ENCODE data around the gene RPL13. TPM values are rescaled to one million over a fixed set of nuclear protein-coding genes. Genes with fewer than 3 reads are reported as not detected.
A peak's percentile ranks its signal among the peaks of the same experiment; 100 is the strongest.

Gene RPL13
- total and polyA plus RNA-seq, 2 of the 8 experiments (the other 6 are each of a cell fraction or from before 2014, with no cell fraction given): 2,162 to 7,384 TPM

- Histone ChIP-seq H4K20me1 (replicated peaks in 1 of 2; ENCODE audit: control insufficient read depth in 1 of 2, insufficient read depth in 2 of 2, low read length in 2 of 2) (peaks cover 0 to 6% of the 10 kb centered on the region in 2 experiments), H4K5ac (ENCODE audit: insufficient read length, low read depth, low read length) (no peak overlapping the region), H3K79me2 (ENCODE audit: control insufficient read depth in 1 of 2, insufficient read depth in 2 of 2, low read length in 2 of 2) (no peaks in the 10 kb centered on the region), H2BK5ac (ENCODE audit: low read depth, low read length) (no peak overlapping the region), H3K27me3 (replicated peaks in 1 of 4; ENCODE audit: control insufficient read depth in 3 of 4, extremely low read depth in 1 of 4, insufficient read depth in 3 of 4, low read length in 3 of 4) (no peaks in the 10 kb centered on the region; a peak in 1 of 7 replicates), H2BK15ac (ENCODE audit: low read length) (peak overlapping the region; percentile 40; the same call in 1 of the 2 replicates), H3K4ac (replicated peaks; ENCODE audit: insufficient read length, low read depth, low read length) (no peak overlapping the region), H4K8ac (ENCODE audit: extremely low read depth, insufficient read depth, low read length) (no peak overlapping the region; the same call in 1 of the 2 replicates), H3K9ac (replicated peaks in 1 of 4; ENCODE audit: extremely low read depth in 1 of 4, low read depth in 3 of 4, low read length in 3 of 4) (no peak overlapping the region), H3K23me2 (ENCODE audit: low read depth, low read length) (peaks cover 2% of the 10 kb centered on the region), H3K4me2 (ENCODE audit: insufficient read depth in 1 of 2, low read depth in 2 of 2, low read length in 2 of 2) (peak overlapping the region in 1 of 2 experiments; percentile 62; a peak in 1 of 4 replicates), H2BK20ac (ENCODE audit: low read length) (no peak overlapping the region), H3K4me1 (replicated peaks in 1 of 4; ENCODE audit: control insufficient read depth in 3 of 4, insufficient read depth in 4 of 4, low read length in 3 of 4) (peaks cover 0 to 11% (median 9%) of the 10 kb centered on the region in 4 experiments; a peak in 5 of 7 replicates), H3K18ac (ENCODE audit: extremely low read depth, low read length) (no peak overlapping the region), H3K79me1 (ENCODE audit: low read depth, low read length) (no peaks in the 10 kb centered on the region), H2AFZ (ENCODE audit: low read length) (no peak overlapping the region), H2BK120ac (replicated peaks; ENCODE audit: low read depth, low read length) (no peak overlapping the region), H3K27ac (ENCODE audit: low read depth, low read length) (no peak overlapping the region), H2AK5ac (ENCODE audit: low read depth, low read length) (no peak overlapping the region), H2BK12ac (ENCODE audit: low read depth, low read length) (peak overlapping the region; percentile 6; the same call in 1 of the 2 replicates), H3K36me3 (ENCODE audit: control insufficient read depth in 2 of 4, insufficient read depth in 4 of 4, low read length in 3 of 4) (no peaks in the 10 kb centered on the region), H4K91ac (replicated peaks; ENCODE audit: insufficient read length, low read length) (no peak overlapping the region), H3K23ac (ENCODE audit: insufficient read length) (no peak overlapping the region), H3K56ac (replicated peaks; ENCODE audit: insufficient read length, low read depth, low read length) (no peak overlapping the region), H3K9me3 (ENCODE audit: insufficient read depth in 2 of 2, low read depth in 1 of 2, low read length in 1 of 2) (no peaks in the 10 kb centered on the region), H3K14ac (ENCODE audit: insufficient read length) (no peak overlapping the region), H3K4me3 (ENCODE audit: extremely low read depth in 1 of 4, insufficient read depth in 2 of 4, low read depth in 3 of 4, low read length in 4 of 4) (peak overlapping the region in 1 of 4 experiments; percentile 15; a peak in 1 of 8 replicates)
- DNase-seq (ENCODE audit: low read depth in 1 of 2, low spot score in 2 of 2): no peak
- 80% methylated on average over 22 of the region's 22 CpGs; no CpG with 5 or more reads in 1 of the 2 experiments for WGBS, 2 experiments (ENCODE audit: extremely low coverage in 1 of 2, insufficient coverage in 1 of 2, insufficient read length in 1 of 2, insufficient replicate concordance in 2 of 2, low coverage in 1 of 2, low lambda C conversion rate in 2 of 2, missing lambda C conversion rate in 1 of 2)
- POLR2A ChIA-PET (ENCODE audit: partially characterized antibody): interaction anchor here (0.7 to 1.8 kb wide), 11 partner anchors 10 to 109 kb away, joined by 3 to 8 read pairs (median 3); partner anchors contain the start of gene CHMP1A
- no peak for FAIRE-seq
- CTCF ChIA-PET (ENCODE audit: partially characterized antibody): interaction anchor here (1.0 to 4.8 kb wide), 9 partner anchors 9 to 98 kb away, joined by 4 to 56 read pairs (median 7); partner anchors contain the start of gene DPEP1
- TF ChIP-seq BRCA1 (IDR thresholded peaks at IDR 0.05; ENCODE audit: low read depth, low read length): no peak
- no peak for TF ChIP-seq TEAD4 (IDR thresholded peaks at IDR 0.05; ENCODE audit: low read depth, low read length)
- TF ChIP-seq JUN (IDR thresholded peaks at IDR 0.05; ENCODE audit: low read depth, low read length): no peak
- no peak for TF ChIP-seq CTBP2 (IDR thresholded peaks at IDR 0.05; ENCODE audit: borderline replicate concordance, insufficient read depth, insufficient read length, low read length)
- TF ChIP-seq FOSL1 (IDR thresholded peaks at IDR 0.05; ENCODE audit: insufficient read depth, low read depth, low read length): no peak
- no peak for TF ChIP-seq CHD2 (IDR thresholded peaks at IDR 0.05; ENCODE audit: low read length)
- no peak for TF ChIP-seq SP1 (IDR thresholded peaks at IDR 0.05; ENCODE audit: low read depth, low read length)
- no peak for TF ChIP-seq PHF8 (conservative IDR thresholded peaks at IDR 0.05; ENCODE audit: low read depth, low read length)
- TF ChIP-seq SUZ12 (IDR thresholded peaks at IDR 0.05; ENCODE audit: low read length): no peak
- no peak for TF ChIP-seq EZH2 (IDR thresholded peaks at IDR 0.05; ENCODE audit: low read depth, low read length, severe bottlenecking)
- no peak for TF ChIP-seq MAX (IDR thresholded peaks at IDR 0.05)
- TF ChIP-seq NRF1 (IDR thresholded peaks at IDR 0.05; ENCODE audit: low read depth, low read length): no peak
- no peak for TF ChIP-seq CREB1 (IDR thresholded peaks at IDR 0.05)
- TF ChIP-seq SIRT6 (IDR thresholded peaks at IDR 0.05; ENCODE audit: low read length): no peak
These were observed 41.4 kb downstream of the RPL13 start for GRCh38 chr16:89601906-89602272.

Data from H1 (cell line).